H1 (cell line): ENCODE data around the gene CDC123. TPM values are rescaled to one million over a fixed set of nuclear protein-coding genes. Genes with fewer than 3 reads are reported as not detected.

Source experiments
- ASH2L ChIP-seq: fragments of 200-600, 300-600 bp; sonication (generic); IDR thresholded peaks from one replicate; pipeline ENCODE4 v1.7.1; 2017; ENCODE audit warnings: low read length
- CBX5 ChIP-seq: fragments of 300-800, 300-1000 bp; sonication (generic); IDR thresholded peaks from 2 replicates; pipeline ENCODE4 v1.7.1; 2016; ENCODE audit warnings: antibody characterized with exemption, low read length, low read depth
- CREB1 ChIP-seq: IDR thresholded peaks from 2 replicates; pipeline ENCODE4 v1.6.1; 2012; ENCODE audit warnings: inconsistent platforms
- SUZ12 ChIP-seq: fragments of 200-600 bp; sonication (generic); IDR thresholded peaks from 2 replicates; pipeline ENCODE4 v1.6.1; 2012; ENCODE audit warnings: mild to moderate bottlenecking, inconsistent platforms, low read length, moderate library complexity, mixed read lengths
- TAF7 ChIP-seq: optimal IDR thresholded peaks from 2 replicates; pipeline ENCODE3; 2011; ENCODE audit warnings: low read depth, mild to moderate bottlenecking, inconsistent platforms, low read length, moderate library complexity, borderline replicate concordance
- TBP ChIP-seq: IDR thresholded peaks from 2 replicates; pipeline ENCODE4 v1.6.1; 2011; ENCODE audit warnings: low read depth, low read length, improper control_type of control experiment
- polyA plus RNA-seq, 7 experiments: library from polyadenylated mRNA; depleted of rRNA in 3 of 7; stranded (reverse) in 5 of 7; unstranded in 2 of 7; fragments of >200 nt in 5 of 7; fragments of 200-250 nt in 2 of 7; gene quantifications; 1 replicate in 5 of 7; 2 replicates in 1 of 7; 4 replicates in 1 of 7; pipeline versions ENCODE4 v1.2.1 to v1.2.3, GENCODE V29; 2011 to 2013; ENCODE audit warnings: missing spikeins in 2 of 7, mixed read lengths in 2 of 7
- total RNA-seq: library from RNA; stranded (reverse); fragmentation: NEBNext Ultra II Directional; extraction: Animal tissue kit (Norgen Biotek cat#: 25700); gene quantifications from 2 replicates; pipeline ENCODE4 v1.2.1, GENCODE V29; 2021
- TF ChIP-seq, protein P1 (sequence below): fragments of 300-600 bp; sonication (generic); IDR thresholded peaks from 2 replicates; pipeline ENCODE4 v1.7.1; 2012; ENCODE audit warnings: low read length, moderate library complexity, mild to moderate bottlenecking, inconsistent platforms; ENCODE audit not compliant: insufficient replicate concordance
- TF ChIP-seq, protein P2 (sequence below): IDR thresholded peaks from 2 replicates; pipeline ENCODE4 v1.6.1; 2012; ENCODE audit warnings: inconsistent platforms

The CDC123 gene
- total and polyA plus RNA-seq, 2 of the 8 experiments (the other 6 are each of a cell fraction or from before 2014, with no cell fraction given), result 115 to 202 TPM

DNA sequence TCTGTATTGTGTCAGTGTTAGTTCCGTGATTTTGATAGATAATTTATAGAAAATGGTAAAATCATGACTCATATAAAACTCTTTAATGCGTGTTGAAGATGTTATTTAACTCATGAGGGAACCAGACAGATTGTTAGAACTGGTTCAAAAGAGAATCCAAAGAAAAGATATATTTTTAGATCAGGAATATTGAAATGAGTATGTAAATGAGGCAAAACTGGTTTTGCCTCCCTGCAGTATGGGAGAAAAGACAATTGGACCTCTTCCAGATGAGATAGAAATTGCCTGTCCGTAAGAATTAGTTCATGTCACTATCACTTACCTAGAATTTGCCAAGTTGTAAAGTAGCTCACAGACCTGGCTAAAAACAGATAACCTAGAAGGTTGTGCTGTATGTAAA is 17.6 kb downstream of the CDC123 start (continued):
- TF ChIP-seq, protein P1, sequence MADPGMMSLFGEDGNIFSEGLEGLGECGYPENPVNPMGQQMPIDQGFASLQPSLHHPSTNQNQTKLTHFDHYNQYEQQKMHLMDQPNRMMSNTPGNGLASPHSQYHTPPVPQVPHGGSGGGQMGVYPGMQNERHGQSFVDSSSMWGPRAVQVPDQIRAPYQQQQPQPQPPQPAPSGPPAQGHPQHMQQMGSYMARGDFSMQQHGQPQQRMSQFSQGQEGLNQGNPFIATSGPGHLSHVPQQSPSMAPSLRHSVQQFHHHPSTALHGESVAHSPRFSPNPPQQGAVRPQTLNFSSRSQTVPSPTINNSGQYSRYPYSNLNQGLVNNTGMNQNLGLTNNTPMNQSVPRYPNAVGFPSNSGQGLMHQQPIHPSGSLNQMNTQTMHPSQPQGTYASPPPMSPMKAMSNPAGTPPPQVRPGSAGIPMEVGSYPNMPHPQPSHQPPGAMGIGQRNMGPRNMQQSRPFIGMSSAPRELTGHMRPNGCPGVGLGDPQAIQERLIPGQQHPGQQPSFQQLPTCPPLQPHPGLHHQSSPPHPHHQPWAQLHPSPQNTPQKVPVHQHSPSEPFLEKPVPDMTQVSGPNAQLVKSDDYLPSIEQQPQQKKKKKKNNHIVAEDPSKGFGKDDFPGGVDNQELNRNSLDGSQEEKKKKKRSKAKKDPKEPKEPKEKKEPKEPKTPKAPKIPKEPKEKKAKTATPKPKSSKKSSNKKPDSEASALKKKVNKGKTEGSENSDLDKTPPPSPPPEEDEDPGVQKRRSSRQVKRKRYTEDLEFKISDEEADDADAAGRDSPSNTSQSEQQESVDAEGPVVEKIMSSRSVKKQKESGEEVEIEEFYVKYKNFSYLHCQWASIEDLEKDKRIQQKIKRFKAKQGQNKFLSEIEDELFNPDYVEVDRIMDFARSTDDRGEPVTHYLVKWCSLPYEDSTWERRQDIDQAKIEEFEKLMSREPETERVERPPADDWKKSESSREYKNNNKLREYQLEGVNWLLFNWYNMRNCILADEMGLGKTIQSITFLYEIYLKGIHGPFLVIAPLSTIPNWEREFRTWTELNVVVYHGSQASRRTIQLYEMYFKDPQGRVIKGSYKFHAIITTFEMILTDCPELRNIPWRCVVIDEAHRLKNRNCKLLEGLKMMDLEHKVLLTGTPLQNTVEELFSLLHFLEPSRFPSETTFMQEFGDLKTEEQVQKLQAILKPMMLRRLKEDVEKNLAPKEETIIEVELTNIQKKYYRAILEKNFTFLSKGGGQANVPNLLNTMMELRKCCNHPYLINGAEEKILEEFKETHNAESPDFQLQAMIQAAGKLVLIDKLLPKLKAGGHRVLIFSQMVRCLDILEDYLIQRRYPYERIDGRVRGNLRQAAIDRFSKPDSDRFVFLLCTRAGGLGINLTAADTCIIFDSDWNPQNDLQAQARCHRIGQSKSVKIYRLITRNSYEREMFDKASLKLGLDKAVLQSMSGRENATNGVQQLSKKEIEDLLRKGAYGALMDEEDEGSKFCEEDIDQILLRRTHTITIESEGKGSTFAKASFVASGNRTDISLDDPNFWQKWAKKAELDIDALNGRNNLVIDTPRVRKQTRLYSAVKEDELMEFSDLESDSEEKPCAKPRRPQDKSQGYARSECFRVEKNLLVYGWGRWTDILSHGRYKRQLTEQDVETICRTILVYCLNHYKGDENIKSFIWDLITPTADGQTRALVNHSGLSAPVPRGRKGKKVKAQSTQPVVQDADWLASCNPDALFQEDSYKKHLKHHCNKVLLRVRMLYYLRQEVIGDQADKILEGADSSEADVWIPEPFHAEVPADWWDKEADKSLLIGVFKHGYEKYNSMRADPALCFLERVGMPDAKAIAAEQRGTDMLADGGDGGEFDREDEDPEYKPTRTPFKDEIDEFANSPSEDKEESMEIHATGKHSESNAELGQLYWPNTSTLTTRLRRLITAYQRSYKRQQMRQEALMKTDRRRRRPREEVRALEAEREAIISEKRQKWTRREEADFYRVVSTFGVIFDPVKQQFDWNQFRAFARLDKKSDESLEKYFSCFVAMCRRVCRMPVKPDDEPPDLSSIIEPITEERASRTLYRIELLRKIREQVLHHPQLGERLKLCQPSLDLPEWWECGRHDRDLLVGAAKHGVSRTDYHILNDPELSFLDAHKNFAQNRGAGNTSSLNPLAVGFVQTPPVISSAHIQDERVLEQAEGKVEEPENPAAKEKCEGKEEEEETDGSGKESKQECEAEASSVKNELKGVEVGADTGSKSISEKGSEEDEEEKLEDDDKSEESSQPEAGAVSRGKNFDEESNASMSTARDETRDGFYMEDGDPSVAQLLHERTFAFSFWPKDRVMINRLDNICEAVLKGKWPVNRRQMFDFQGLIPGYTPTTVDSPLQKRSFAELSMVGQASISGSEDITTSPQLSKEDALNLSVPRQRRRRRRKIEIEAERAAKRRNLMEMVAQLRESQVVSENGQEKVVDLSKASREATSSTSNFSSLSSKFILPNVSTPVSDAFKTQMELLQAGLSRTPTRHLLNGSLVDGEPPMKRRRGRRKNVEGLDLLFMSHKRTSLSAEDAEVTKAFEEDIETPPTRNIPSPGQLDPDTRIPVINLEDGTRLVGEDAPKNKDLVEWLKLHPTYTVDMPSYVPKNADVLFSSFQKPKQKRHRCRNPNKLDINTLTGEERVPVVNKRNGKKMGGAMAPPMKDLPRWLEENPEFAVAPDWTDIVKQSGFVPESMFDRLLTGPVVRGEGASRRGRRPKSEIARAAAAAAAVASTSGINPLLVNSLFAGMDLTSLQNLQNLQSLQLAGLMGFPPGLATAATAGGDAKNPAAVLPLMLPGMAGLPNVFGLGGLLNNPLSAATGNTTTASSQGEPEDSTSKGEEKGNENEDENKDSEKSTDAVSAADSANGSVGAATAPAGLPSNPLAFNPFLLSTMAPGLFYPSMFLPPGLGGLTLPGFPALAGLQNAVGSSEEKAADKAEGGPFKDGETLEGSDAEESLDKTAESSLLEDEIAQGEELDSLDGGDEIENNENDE, result no peak
- TF ChIP-seq, protein P2, sequence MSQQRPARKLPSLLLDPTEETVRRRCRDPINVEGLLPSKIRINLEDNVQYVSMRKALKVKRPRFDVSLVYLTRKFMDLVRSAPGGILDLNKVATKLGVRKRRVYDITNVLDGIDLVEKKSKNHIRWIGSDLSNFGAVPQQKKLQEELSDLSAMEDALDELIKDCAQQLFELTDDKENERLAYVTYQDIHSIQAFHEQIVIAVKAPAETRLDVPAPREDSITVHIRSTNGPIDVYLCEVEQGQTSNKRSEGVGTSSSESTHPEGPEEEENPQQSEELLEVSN, result no peak
- no peak for TF ChIP-seq TBP
- no peak for TF ChIP-seq CBX5
- no peak for TF ChIP-seq SUZ12
- no peak for TF ChIP-seq CREB1
- no peak for TF ChIP-seq ASH2L
- no peak for TF ChIP-seq TAF7
